Measurements from ENCODE around the gene ST7.

ST7 gene

GRCh38 chr7:117185124-117185523 lies 231.8 kb downstream of the ST7 start:
- no peak for DNase-seq (ENCODE audit: low read depth in 2 of 2, low spot score in 1 of 2)

DNA sequence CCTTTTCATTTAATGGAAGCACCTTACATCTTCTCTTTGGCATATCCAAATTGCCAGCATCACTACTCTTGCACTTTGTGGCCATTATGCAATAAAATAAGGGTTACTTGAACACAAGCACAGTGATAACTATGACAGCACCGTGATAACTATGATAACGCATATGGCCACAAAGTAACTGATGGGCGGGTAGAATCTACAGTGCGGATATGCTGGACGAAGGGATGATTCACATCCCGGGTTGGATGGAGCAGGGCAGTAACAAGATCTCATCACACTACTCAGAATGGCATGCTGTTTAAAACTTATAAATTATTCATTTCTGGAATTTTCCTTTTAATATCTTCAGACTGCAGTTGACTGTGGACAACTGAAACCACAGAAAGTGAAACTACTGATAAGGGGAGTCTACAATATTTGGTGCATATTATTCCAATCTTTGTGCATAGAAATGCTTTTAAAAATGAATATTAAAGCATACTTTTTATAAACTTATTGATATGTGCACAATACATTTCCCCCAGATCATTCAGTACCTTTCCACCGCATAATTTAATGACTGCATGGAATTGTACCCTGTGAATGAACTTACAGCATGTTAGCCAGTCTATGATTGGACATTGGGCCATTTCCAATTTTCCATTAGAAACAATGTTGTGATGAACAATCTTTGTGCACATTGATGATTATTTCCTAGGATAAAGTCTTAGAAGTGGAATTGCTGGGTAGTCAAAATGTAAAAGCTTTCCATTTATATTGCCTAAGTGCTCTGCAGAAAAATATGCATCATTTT lies 233.1 kb downstream of the ST7 start:
- no peak for DNase-seq (ENCODE audit: low read depth in 2 of 2, low spot score in 1 of 2)

DNA sequence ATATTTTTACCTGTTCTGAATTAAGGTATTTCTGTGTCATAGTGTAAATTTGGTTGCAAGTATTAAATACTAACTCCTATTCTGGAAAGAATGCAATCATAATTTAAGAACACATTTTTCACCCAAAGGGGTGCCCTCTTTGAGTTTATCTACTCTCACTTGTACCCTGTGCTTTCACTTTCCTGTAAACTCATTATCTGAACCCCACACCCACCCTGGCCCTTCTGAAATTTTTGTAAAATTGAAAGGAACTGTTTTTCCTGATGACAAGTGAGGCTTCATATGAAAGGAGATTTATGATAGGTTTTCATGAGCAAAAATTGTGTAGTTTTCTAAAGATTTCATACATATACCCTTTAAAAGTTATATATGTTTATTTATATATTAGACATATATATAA lies 235.1 kb downstream of the ST7 start:
- DNase-seq (ENCODE audit: low read depth in 2 of 2, low spot score in 1 of 2), result no peak

- no peak for DNase-seq (ENCODE audit: low read depth in 2 of 2, low spot score in 1 of 2)
These were observed 235.8 kb downstream of the ST7 start for GRCh38 chr7:117188949-117189592.

GRCh38 chr7:117190104-117190503 lies 236.8 kb downstream of the ST7 start:
- DNase-seq (ENCODE audit: low read depth in 2 of 2, low spot score in 1 of 2), result no peak

- DNase-seq (ENCODE audit: low read depth in 2 of 2, low spot score in 1 of 2), result no peak
These were observed 237.6 kb downstream of the ST7 start for GRCh38 chr7:117190746-117191435.

DNA sequence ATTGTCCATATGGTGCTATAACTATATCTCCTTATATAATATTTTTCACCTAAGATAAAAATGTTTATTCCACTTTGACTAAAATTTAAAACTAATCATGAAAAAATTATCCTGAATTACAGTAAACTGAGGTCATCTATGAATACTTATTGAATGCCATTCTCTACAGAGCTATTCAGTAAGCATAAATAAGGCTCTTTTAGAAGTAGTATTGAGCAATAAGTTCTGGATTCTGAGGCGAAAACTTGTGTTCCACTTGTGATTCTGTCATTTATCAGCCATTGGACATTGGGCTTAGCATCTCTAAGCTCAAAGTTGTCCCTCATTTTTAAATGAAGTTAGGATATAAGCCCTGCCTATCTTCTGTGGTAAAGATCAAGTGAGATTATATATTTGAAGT lies 238.8 kb downstream of the ST7 start:
- no peak for DNase-seq (ENCODE audit: low read depth in 2 of 2, low spot score in 1 of 2)

DNA sequence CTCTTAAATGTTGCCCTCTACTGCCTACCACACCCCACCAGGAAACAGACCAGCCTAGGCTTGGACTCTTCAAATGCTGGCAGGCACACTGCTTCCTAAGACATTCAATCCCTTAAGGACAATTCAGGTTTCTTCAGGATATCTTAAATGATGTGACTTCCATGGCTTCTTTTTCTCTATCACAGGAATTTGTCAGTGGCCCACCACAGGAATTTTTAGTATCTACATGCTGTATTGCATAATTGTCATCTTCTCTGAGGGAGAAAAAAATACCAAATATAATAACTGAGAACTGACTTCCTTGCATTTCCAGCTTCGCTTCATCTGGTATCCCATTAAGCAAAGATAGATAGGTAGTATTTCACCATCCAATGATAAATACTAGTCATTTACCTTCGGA lies 240.3 kb downstream of the ST7 start:
- DNase-seq (ENCODE audit: low read depth in 2 of 2, low spot score in 1 of 2), result no peak

DNA sequence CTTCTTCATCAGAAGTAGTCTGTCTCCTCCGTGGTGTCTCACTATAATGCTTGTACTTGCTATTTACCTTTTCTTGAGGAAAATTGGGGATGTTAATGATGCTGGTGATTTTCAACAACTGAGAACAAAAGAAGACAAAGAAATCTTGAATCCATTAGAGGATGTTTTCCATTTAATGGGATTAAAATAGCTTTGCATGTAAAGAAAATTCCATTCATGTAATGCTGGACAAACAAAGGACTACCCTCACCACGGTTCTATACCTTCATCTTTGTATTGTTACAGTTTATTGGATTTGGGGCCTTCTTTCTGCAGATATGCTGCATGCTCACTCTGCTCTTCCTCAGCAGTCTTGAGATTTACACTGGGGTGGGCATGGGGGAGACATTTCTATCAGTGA lies 241.1 kb downstream of the ST7 start:
- no peak for DNase-seq (ENCODE audit: low read depth in 2 of 2, low spot score in 1 of 2)

DNA sequence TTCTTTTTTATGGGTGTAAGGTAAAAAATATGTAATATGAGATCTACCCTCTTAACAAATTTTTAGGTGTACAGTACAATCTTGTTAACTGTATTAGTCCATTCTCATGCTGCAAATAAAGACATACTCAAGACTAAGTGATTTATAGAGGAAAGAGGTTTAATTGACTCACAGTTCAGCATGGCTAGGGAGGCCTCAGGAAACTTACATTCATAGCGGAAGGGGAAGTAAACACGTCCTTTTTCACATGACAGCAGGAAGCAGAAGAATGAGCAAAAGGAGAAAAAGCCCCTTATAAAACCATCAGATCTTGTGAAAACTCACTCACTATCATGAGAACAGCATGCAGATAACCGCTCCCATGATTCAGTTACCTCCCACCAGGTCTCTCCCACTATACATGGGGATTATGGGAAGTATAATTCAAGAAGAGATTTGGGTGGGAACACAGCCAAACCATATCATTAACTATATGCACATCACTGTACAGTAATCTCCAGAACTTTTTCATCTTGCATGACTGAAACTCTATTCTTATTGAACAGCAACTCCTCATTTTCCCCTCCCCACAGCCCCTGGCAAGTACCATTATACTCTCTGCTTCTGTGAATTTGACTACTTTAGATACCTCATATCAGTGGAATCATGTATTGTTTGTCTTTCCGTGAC lies 242.2 kb downstream of the ST7 start:
- DNase-seq (ENCODE audit: low read depth in 2 of 2, low spot score in 1 of 2), result no peak

- no peak for DNase-seq (ENCODE audit: low read depth in 2 of 2, low spot score in 1 of 2)
These were observed 246.8 kb downstream of the ST7 start for GRCh38 chr7:117200132-117200531.

DNA sequence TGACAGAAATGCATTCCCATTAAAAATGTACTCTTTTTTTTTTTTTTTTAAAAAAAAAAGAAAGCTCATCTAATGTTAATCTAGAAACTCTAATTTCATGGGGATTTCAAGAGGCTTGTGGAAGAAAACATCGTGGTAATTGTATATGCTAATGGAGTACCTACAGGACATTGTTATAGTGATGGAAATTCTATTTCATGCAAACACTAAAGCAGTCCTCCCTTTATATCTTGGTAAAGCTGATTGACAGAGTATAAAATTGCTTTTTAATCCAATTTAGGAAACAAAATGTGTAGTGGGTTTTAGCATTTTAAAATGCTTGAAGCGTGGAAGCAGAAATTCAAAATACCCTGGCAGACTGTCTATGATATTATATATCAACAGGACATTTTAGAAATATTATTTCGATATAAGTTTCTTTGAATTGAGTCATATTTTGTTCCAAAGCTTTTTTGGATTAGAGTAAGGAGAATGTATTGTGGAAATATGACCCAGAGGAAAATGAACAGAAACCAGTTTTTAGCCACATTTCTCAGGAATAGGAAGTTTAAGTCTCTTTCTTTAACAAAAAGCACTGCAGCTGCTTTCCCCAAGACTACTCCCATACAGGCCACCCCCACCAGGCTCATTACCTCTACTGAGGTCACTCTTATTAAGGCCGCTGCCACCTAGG lies 247.6 kb downstream of the ST7 start:
- DNase-seq (ENCODE audit: low read depth in 2 of 2, low spot score in 1 of 2), result no peak

DNA sequence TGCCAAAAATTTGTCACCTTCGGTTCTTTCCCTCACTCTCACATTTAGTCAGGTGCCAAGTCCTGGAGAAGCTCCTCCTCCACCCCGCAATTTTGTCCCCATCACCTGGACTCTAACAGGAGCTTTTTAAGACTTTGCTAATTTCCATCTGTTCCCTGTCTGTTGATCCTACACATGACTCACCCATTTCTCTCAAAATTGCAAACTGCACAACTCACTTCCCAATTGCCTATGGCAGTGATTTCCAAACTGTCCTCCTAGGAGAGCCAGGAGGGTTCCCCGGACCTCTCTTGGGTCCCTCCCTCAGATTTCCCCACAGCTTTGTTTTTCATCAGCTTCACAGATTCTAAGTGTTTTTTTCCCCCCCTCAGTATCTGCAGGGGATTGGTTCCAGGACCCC lies 249.2 kb downstream of the ST7 start:
- DNase-seq (ENCODE audit: low read depth in 2 of 2, low spot score in 1 of 2), result no peak

GRCh38 chr7:117203205-117203604 lies 249.9 kb downstream of the ST7 start:
- no peak for DNase-seq (ENCODE audit: low read depth in 2 of 2, low spot score in 1 of 2)

GRCh38 chr7:117205873-117206272 lies 252.6 kb downstream of the ST7 start:
- no peak for DNase-seq (ENCODE audit: low read depth in 2 of 2, low spot score in 1 of 2)

GRCh38 chr7:117208257-117208656 lies 255.0 kb downstream of the ST7 start:
- DNase-seq (ENCODE audit: low read depth in 2 of 2, low spot score in 1 of 2), result no peak

DNA sequence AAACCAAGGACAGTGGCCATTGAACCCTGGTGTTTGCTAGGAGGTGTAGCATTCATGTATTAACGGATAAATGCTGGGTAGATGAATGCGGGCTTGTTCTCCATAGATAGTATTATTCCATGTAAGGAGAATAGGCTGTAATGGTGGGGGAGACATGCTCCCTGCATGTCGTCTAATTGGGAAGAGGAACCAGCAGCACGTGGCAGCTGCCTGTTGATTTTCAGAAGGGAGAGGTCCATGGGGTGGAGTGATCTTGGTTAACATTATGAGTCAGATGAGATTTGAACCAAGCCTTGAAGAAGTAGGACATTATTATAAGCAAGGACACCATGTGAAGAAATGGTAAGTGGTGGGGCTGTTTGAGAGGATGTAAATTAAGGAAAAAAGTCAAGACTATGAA lies 257.1 kb downstream of the ST7 start:
- DNase-seq (ENCODE audit: low read depth in 2 of 2, low spot score in 1 of 2), result no peak

DNA sequence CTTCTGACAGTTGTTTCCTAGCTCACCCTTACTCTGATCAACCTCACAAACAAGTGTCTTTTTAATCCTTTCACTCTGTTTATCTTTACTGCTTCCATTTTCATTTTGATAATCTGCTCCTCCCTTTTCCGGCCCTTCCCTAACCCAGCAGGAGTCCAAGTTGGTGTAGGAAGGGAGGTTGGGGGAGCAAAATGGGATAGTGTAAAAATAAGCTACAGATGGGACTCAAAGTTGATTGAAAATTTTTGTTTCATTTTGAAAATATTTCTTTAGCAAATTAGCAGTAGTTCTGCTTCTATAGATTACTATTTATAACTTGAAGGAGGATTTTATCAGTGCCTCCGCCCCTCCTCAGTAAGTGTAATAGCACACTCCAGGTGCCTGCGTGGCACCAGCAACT lies 257.6 kb downstream of the ST7 start:
- no peak for DNase-seq (ENCODE audit: low read depth in 2 of 2, low spot score in 1 of 2)

- no peak for DNase-seq (ENCODE audit: low read depth in 2 of 2, low spot score in 1 of 2)
These were observed 258.3 kb downstream of the ST7 start for GRCh38 chr7:117211614-117212013.

DNA sequence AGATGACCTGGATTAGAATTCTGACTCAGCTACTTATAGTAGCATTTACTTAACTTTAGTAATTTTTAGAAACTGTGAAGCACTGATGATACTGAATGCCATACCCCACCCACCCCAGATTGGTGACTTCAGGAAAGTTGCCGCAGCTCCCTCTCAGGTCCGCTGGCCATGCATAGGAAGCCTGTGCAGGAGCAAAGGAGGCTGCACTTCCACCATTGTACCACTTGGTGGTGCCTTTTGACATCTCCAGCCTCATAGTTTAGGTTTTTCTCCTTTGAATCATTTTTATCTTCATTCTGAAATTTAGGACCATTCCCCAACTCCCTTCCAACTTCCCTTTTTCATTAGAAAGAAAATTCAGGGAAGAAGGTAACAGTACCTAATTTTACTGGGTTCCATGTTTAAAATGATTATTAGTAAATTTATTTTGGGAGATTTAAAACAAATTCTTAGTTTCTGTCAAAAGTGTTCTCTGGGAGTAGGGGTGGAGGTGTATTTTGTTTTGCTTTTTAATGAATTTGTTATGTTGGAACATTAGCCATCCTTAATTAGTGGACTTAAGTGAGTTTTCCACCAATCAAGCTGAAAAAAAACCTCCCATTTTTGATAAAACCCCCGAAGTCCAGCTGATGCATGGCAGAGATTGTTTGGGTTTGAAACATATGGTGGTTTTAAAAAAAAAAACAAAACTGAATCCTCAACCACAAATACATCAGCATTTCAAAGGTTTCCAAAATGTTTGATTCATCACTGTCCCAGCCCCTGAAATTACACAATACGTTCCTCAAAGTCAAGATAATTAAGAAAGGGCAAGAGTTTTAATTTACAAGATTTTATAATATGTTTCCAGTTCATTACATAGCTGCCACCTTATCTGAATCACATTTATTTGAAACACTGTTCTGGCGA lies 259.9 kb downstream of the ST7 start:
- DNase-seq (ENCODE audit: low read depth in 2 of 2, low spot score in 1 of 2), result no peak

Measured in stimulated activated CD8-positive, alpha-beta memory T cell treated with anti-CD3 and anti-CD28 coated beads, Interleukin-4, amount 100 ng/mL, for 4 hours (primary cell).